K562 (cell line): ENCODE measurements around the gene SYK. TPM values are rescaled to one million over a fixed set of nuclear protein-coding genes. Genes with fewer than 3 reads are reported as not detected.

Experiments
- ATAC-seq: fragments of 200-7000 bp; cut with Tn5 transposase; 3 replicates; pipeline ENCODE4 v1.9.1; 2020; ENCODE audit warnings: moderate library complexity
- BruUV-seq: library from RNA; stranded (reverse); fragments of 400-500 nt; replicated peaks from 2 replicates; lab custom pipeline; 2021; lab: Mats Ljungman, UMichigan
- CTCF ChIA-PET: fragments of 300-600 bp; formaldehyde crosslinking; extraction: SDS; loops from one replicate; lab custom pipeline; 2021; ENCODE audit warnings: low intra/inter-chr PET ratio; lab: Yijun Ruan, JAX
- POLR2A ChIA-PET: fragments of 300-600, 350-650 bp; sonication (Branson Sonifier 250); formaldehyde crosslinking; extraction: SDS; loops from one replicate; lab custom pipeline; 2021; ENCODE audit warnings: antibody characterized with exemption, inconsistent platforms; lab: Yijun Ruan, JAX
- DNase-seq, 4 experiments: peaks; one replicate each; pipeline versions ENCODE4 v3.0.0 to v3.0.0-alpha.2; 2011 to 2018; ENCODE audit warnings: low spot score in 3 of 4, mixed read lengths in 3 of 4; ENCODE audit errors: extremely low read depth in 1 of 4
- FAIRE-seq: peaks from 2 replicates; lab custom pipeline; 2011; peaks lifted over from hg19 to GRCh38; lab: Jason Lieb, UNC
- H2AFZ ChIP-seq: 2 replicates; pipeline ENCODE4 v1.6.0; 2011; ENCODE audit warnings: low read depth, low read length, control low read depth, inconsistent platforms
- H3K27ac ChIP-seq: fragments of 200-600 bp; 3 replicates; pipeline ENCODE4 v1.8.0; 2011; ENCODE audit warnings: low read depth, mild to moderate bottlenecking, control low read depth, inconsistent platforms, low read length, moderate library complexity, mixed read lengths; ENCODE audit errors: extremely low read depth
- H3K27me3 ChIP-seq, 2 experiments: fragments of 300-600 bp in 1 of 2; 2 replicates in 1 of 2; 3 replicates in 1 of 2; pipeline versions ENCODE4 v1.6.0 to v1.8.0; 2011; ENCODE audit warnings: inconsistent platforms in 2 of 2, low read length in 2 of 2, mild to moderate bottlenecking in 1 of 2, mixed read lengths in 1 of 2, moderate library complexity in 1 of 2; ENCODE audit not compliant: control insufficient read depth in 2 of 2, insufficient read depth in 2 of 2
- H3K36me3 ChIP-seq: fragments of 300-600 bp; 3 replicates; pipeline ENCODE4 v1.8.0; 2011; ENCODE audit warnings: mild to moderate bottlenecking, low read length, inconsistent platforms; ENCODE audit not compliant: control insufficient read depth, insufficient read depth
- H3K4me1 ChIP-seq, 2 experiments: fragments of 200-600 bp in 1 of 2; replicated peaks in 1 of 2; 2 replicates in 1 of 2; 3 replicates in 1 of 2; pipeline versions ENCODE4 v1.5.1 to v1.8.0; 2011; ENCODE audit warnings: inconsistent platforms in 2 of 2, low read length in 2 of 2, mild to moderate bottlenecking in 1 of 2, mixed read lengths in 1 of 2, moderate library complexity in 1 of 2; ENCODE audit not compliant: control insufficient read depth in 2 of 2, insufficient read depth in 2 of 2
- H3K4me2 ChIP-seq: 2 replicates; pipeline ENCODE4 v1.6.1; 2011; ENCODE audit warnings: low read length, control low read depth, inconsistent platforms, mixed read lengths; ENCODE audit not compliant: insufficient read depth
- H3K4me3 ChIP-seq: fragments of 200-600 bp; sonication (generic), shearing (Covaris generic); 2 replicates; pipeline ENCODE4 v1.5.1; 2016; ENCODE audit warnings: control low read depth, inconsistent platforms
- H3K79me2 ChIP-seq: fragments of 200-600 bp; 3 replicates; pipeline ENCODE4 v1.8.0; 2011; ENCODE audit warnings: low read length, inconsistent platforms; ENCODE audit not compliant: control insufficient read depth, insufficient read depth
- H3K9ac ChIP-seq, 2 experiments: 2 replicates each; pipeline versions ENCODE4 v1.6.0 to v1.6.1; 2011; ENCODE audit warnings: low read depth in 2 of 2, low read length in 2 of 2, control low read depth in 1 of 2, inconsistent platforms in 1 of 2, mild to moderate bottlenecking in 1 of 2, mixed read lengths in 1 of 2; ENCODE audit not compliant: insufficient read depth in 1 of 2
- H3K9me1 ChIP-seq: one replicate; pipeline ENCODE4 v1.6.0; 2011; ENCODE audit warnings: inconsistent platforms, mild to moderate bottlenecking, low read length, moderate library complexity; ENCODE audit not compliant: control insufficient read depth, insufficient read depth
- H3K9me3 ChIP-seq: replicated peaks from 2 replicates; pipeline ENCODE4 v1.5.1; 2011; ENCODE audit warnings: low read depth, low read length, inconsistent platforms; ENCODE audit not compliant: control insufficient read depth, insufficient read depth
- H4K20me1 ChIP-seq: replicated peaks from 2 replicates; pipeline ENCODE4 v1.6.1; 2011; ENCODE audit warnings: low read length, inconsistent platforms, mixed read lengths; ENCODE audit not compliant: control insufficient read depth, insufficient read depth
- HDGF ChIP-seq: fragments of 450-650 bp; IDR thresholded peaks from 2 replicates; pipeline ENCODE4 v1.6.1; 2016
- MTA3 ChIP-seq: fragments of 450-650 bp; formaldehyde crosslinking; IDR thresholded peaks from 2 replicates; pipeline ENCODE4 v1.6.1; 2017; ENCODE audit warnings: mild to moderate bottlenecking, borderline replicate concordance
- RHOXF2B ChIP-seq: fragments of 250-450 bp; sonication (Bioruptor Pico); conservative IDR thresholded peaks from 2 replicates; pipeline ENCODE4 v1.5.1; 2021
- ZBED1 ChIP-seq: IDR thresholded peaks from 2 replicates; pipeline ENCODE4 v1.6.1; 2014
- ZNF217 ChIP-seq: sonication (generic); formaldehyde crosslinking; IDR thresholded peaks from 2 replicates; pipeline ENCODE4 v1.8.0; 2022; ENCODE audit warnings: mild to moderate bottlenecking, missing genetic modification reagents
- WGBS: fragments of 100-300 bp; shearing (Covaris generic); methylation state at CpG from one replicate; pipeline ENCODE4 v1.1.6; 2016; ENCODE audit warnings: low coverage, mixed read lengths; ENCODE audit not compliant: insufficient coverage; ENCODE audit errors: missing lambda C conversion rate; 5-methylcytosine and 5-hydroxymethylcytosine counted together
- in situ Hi-C: fragments of 300-500 bp; cut with MboI; formaldehyde crosslinking; loops from 4 replicates; pipeline ENCODE4 v1.15.0; 2018; ENCODE audit warnings: inconsistent platforms, mixed read lengths
- intact Hi-C: fragments of 100-400 bp; cut with micrococcal nuclease; formaldehyde crosslinking; loops from 2 replicates; pipeline ENCODE4 v1.14.2; 2022
- polyA plus RNA-seq, 8 experiments: library from polyadenylated mRNA; depleted of rRNA in 4 of 8; stranded (reverse) in 5 of 8; unstranded in 3 of 8; fragments of >200 nt; fragmentation: Nextera tagmentation in 2 of 8; fragmentation: Illumina TruSeq in 1 of 8; extraction: Ambion mirVana in 2 of 8; extraction: Trizol in 1 of 8; gene quantifications; 2 replicates each; pipeline versions ENCODE4 v1.2.1 to v1.2.3, GENCODE V29; 2011 to 2014; ENCODE audit warnings: inconsistent platforms in 1 of 8, missing spikeins in 1 of 8
- total RNA-seq, 7 experiments: library from RNA; depleted of rRNA in 6 of 7; stranded (reverse); fragments of >200 nt in 6 of 7; fragmentation: Illumina TruSeq in 2 of 7; extraction: Trizol in 2 of 7; gene quantifications; 2 replicates each; pipeline versions ENCODE4 v1.2.1 to v1.2.3, GENCODE V29; 2011 to 2021; ENCODE audit warnings: low replicate concordance in 1 of 7
- TF ChIP-seq, protein P1 (sequence below), 2 experiments: fragments of 450-650 bp; IDR thresholded peaks; 2 replicates each; pipeline ENCODE4 v1.6.1; 2018; ENCODE audit warnings: mild to moderate bottlenecking in 2 of 2, low read depth in 1 of 2; ENCODE audit not compliant: partially characterized antibody in 2 of 2

The SYK gene
- total and polyA plus RNA-seq, 9 of the 15 experiments (the other 6 are each of a cell fraction or from before 2014, with no cell fraction given), result 3.9 to 32.7 (median 16.7) TPM

DNA sequence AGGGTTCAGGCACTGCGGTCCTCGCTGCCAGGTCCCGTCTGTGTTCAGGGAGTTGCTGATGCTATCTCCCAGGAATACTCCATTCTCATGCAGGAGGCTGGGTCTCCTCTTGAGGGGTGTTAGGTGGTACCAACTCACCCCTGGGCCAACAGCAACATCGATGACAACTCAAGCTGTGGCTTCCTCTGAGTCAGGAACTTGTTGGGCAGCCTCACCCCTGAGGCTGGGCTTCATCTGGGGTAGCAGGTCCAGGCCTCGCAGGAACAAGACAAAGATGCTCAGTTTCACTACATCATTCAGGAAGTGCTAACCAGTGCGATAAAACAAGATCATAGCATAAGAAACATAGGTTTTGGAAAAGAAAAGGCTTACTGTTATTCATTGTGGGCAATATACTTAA lies 125.9 kb downstream of the SYK start:
- no peak overlapping the region for H3K4me2 ChIP-seq
- H3K9ac ChIP-seq, result no peak overlapping the region
- H3K4me1 ChIP-seq, result no peaks in the 10 kb centered on the region
- H3K4me3 ChIP-seq, result no peak overlapping the region
- ATAC-seq (no peak), FAIRE-seq (no peak), DNase-seq (no peak)
- H3K9me3 ChIP-seq, result no peaks in the 10 kb centered on the region
- no peaks in the 10 kb centered on the region for H3K9me1 ChIP-seq
- H3K27me3 ChIP-seq, result peaks cover 0 to 21% of the 10 kb centered on the region in 2 experiments; a peak in 2 of 5 replicates
- in situ Hi-C loops, result no loop called here
- no peaks in the 10 kb centered on the region for H3K36me3 ChIP-seq
- BruUV-seq, result no TSS peak
- H2AFZ ChIP-seq, result no peak overlapping the region
- no peaks in the 10 kb centered on the region for H3K79me2 ChIP-seq
- no peak for TF ChIP-seq RHOXF2B
- TF ChIP-seq, protein P1, sequence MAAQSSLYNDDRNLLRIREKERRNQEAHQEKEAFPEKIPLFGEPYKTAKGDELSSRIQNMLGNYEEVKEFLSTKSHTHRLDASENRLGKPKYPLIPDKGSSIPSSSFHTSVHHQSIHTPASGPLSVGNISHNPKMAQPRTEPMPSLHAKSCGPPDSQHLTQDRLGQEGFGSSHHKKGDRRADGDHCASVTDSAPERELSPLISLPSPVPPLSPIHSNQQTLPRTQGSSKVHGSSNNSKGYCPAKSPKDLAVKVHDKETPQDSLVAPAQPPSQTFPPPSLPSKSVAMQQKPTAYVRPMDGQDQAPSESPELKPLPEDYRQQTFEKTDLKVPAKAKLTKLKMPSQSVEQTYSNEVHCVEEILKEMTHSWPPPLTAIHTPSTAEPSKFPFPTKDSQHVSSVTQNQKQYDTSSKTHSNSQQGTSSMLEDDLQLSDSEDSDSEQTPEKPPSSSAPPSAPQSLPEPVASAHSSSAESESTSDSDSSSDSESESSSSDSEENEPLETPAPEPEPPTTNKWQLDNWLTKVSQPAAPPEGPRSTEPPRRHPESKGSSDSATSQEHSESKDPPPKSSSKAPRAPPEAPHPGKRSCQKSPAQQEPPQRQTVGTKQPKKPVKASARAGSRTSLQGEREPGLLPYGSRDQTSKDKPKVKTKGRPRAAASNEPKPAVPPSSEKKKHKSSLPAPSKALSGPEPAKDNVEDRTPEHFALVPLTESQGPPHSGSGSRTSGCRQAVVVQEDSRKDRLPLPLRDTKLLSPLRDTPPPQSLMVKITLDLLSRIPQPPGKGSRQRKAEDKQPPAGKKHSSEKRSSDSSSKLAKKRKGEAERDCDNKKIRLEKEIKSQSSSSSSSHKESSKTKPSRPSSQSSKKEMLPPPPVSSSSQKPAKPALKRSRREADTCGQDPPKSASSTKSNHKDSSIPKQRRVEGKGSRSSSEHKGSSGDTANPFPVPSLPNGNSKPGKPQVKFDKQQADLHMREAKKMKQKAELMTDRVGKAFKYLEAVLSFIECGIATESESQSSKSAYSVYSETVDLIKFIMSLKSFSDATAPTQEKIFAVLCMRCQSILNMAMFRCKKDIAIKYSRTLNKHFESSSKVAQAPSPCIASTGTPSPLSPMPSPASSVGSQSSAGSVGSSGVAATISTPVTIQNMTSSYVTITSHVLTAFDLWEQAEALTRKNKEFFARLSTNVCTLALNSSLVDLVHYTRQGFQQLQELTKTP (IDR thresholded peaks at IDR 0.05; ENCODE audit: low read depth in 1 of 2, partially characterized antibody in 2 of 2), result no peak
- TF ChIP-seq HDGF, result no peak
- TF ChIP-seq ZNF217 (CRISPR knock-in tag), result no peak
- TF ChIP-seq ZBED1, result no peak
- TF ChIP-seq MTA3, result no peak
- TF ChIP-seq, all 486 proteins: peak for 0
- H4K20me1 ChIP-seq, result no peaks in the 10 kb centered on the region
- intact Hi-C loops, result no loop called here
- ChIA-PET POLR2A (no interaction called here), CTCF (no interaction called here)
- no peak overlapping the region for H3K27ac ChIP-seq
- WGBS, result 0% methylated on average over 5 of the region's 6 CpGs
